OCI-LY7 (cell line): Measurements from ENCODE around the gene JMJD4. TPM values are rescaled to one million over a fixed set of nuclear protein-coding genes. Genes with fewer than 3 reads are reported as not detected.
A peak's percentile ranks its signal among the peaks of the same experiment; 100 is the strongest.

Source experiments
- BruUV-seq: library from RNA; stranded (reverse); fragments of 400-500 nt; replicated peaks from 2 replicates; lab custom pipeline; 2021; lab: Mats Ljungman, UMichigan
- CTCF ChIA-PET: fragments of 300-600 bp; sonication (Branson Sonifier 250); formaldehyde crosslinking; loops from one replicate; lab custom pipeline; 2022; ENCODE audit warnings: antibody characterized with exemption; ENCODE audit not compliant: unreplicated experiment; lab: Charles Lee
- POLR2A ChIA-PET: fragments of 300-600 bp; sonication (Branson Sonifier 250); formaldehyde crosslinking; loops from one replicate; lab custom pipeline; 2022; ENCODE audit warnings: antibody characterized with exemption; lab: Charles Lee
- DNase-seq: peaks from one replicate; pipeline ENCODE4 v3.0.0-alpha.2; 2015; ENCODE audit warnings: low spot score
- H2AFZ ChIP-seq: fragments of 200-600 bp; sonication (generic), shearing (Covaris generic); 2 replicates; pipeline ENCODE4 v1.6.1; 2014; ENCODE audit warnings: mild to moderate bottlenecking, antibody characterized with exemption, low read length, moderate library complexity
- H3K27ac ChIP-seq: fragments of 200-600 bp; sonication (generic); 2 replicates; pipeline ENCODE4 v1.5.1; 2014; ENCODE audit warnings: mixed run types, low read depth, mild to moderate bottlenecking, moderate library complexity, low read length, inconsistent platforms; ENCODE audit not compliant: poor library complexity, severe bottlenecking
- H3K36me3 ChIP-seq: fragments of 200-600 bp; sonication (generic); 2 replicates; pipeline ENCODE4 v1.6.1; 2014; ENCODE audit warnings: mild to moderate bottlenecking, antibody characterized with exemption, low read length, moderate library complexity, mixed read lengths; ENCODE audit not compliant: insufficient read depth
- H3K4me1 ChIP-seq: fragments of 200-600 bp; sonication (generic); 2 replicates; pipeline ENCODE4 v1.5.1; 2014; ENCODE audit warnings: mild to moderate bottlenecking, low read length; ENCODE audit not compliant: insufficient read depth, poor library complexity, severe bottlenecking
- H3K4me2 ChIP-seq: fragments of 200-600 bp; sonication (generic); 2 replicates; pipeline ENCODE4 v1.6.1; 2014; ENCODE audit warnings: mild to moderate bottlenecking, low read length
- H3K4me3 ChIP-seq: fragments of 200-600 bp; sonication (generic); 2 replicates; pipeline ENCODE4 v1.5.1; 2014; ENCODE audit warnings: mild to moderate bottlenecking, low read depth, low read length; ENCODE audit not compliant: poor library complexity, severe bottlenecking
- H3K79me2 ChIP-seq: fragments of 200-600 bp; sonication (generic); 2 replicates; pipeline ENCODE4 v1.6.1; 2016; ENCODE audit warnings: low read depth, mild to moderate bottlenecking, low read length, moderate library complexity, mixed read lengths; ENCODE audit not compliant: insufficient read depth
- H3K9me2 ChIP-seq: fragments of 200-600 bp; sonication (generic); 2 replicates; pipeline ENCODE4 v1.6.1; 2016; ENCODE audit warnings: mild to moderate bottlenecking, low read length, mixed read lengths; ENCODE audit not compliant: insufficient read depth
- H3K9me3 ChIP-seq: fragments of 200-600 bp; sonication (generic); 2 replicates; pipeline ENCODE4 v1.6.1; 2014; ENCODE audit warnings: mild to moderate bottlenecking, mixed run types, low read length, mixed read lengths
- H4K20me1 ChIP-seq: fragments of 200-600 bp; sonication (generic); 2 replicates; pipeline ENCODE4 v1.6.1; 2014; ENCODE audit warnings: mild to moderate bottlenecking, antibody characterized with exemption, low read length, moderate library complexity, mixed read lengths; ENCODE audit not compliant: insufficient read depth
- EZH2phosphoT487 ChIP-seq: fragments of 200-600 bp; sonication (generic); IDR thresholded peaks from 2 replicates; pipeline ENCODE4 v1.6.1; 2018; ENCODE audit warnings: low read depth, borderline replicate concordance, mild to moderate bottlenecking, mixed run types, antibody characterized with exemption, low read length, moderate library complexity, mixed read lengths
- intact Hi-C: fragments of 100-400 bp; cut with micrococcal nuclease; formaldehyde crosslinking; loops from one replicate; pipeline ENCODE4 v1.10.0; 2022; ENCODE audit not compliant: unreplicated experiment
- total RNA-seq, 2 experiments: library from RNA; depleted of rRNA in 1 of 2; stranded (reverse); fragments of >200 nt in 1 of 2; shearing (Covaris generic) in 1 of 2; gene quantifications; 2 replicates each; pipeline ENCODE4 v1.2.3, GENCODE V29; 2014 to 2022
- TF ChIP-seq, protein P1 (sequence below): fragments of 200-600 bp; sonication (generic); conservative IDR thresholded peaks from 2 replicates; pipeline ENCODE4 v1.5.1; 2014; ENCODE audit warnings: mild to moderate bottlenecking, antibody characterized with exemption, low read length, moderate library complexity, mixed read lengths

JMJD4 gene
- total RNA-seq, 2 experiments from 2014 or later, result 27.8 to 41.8 TPM

DNA sequence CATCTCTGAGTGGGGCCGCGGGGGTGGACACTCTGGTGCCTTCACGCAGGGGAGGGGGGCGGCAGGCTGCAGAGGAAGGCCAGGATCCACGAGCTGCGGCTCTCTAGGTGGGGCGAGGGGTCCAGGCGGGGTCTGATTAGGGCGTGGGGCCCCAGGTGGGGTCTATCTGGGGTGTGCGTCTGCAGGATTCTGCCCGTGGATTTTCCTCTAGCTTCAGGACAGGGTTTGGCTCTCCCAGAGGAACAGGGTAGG lies 6.3 kb downstream of the JMJD4 start:
- H3K79me2 ChIP-seq, result peaks cover 2% of the 10 kb centered on the region
- CTCF ChIA-PET, result no interaction called here
- POLR2A ChIA-PET, result no interaction called here

DNA sequence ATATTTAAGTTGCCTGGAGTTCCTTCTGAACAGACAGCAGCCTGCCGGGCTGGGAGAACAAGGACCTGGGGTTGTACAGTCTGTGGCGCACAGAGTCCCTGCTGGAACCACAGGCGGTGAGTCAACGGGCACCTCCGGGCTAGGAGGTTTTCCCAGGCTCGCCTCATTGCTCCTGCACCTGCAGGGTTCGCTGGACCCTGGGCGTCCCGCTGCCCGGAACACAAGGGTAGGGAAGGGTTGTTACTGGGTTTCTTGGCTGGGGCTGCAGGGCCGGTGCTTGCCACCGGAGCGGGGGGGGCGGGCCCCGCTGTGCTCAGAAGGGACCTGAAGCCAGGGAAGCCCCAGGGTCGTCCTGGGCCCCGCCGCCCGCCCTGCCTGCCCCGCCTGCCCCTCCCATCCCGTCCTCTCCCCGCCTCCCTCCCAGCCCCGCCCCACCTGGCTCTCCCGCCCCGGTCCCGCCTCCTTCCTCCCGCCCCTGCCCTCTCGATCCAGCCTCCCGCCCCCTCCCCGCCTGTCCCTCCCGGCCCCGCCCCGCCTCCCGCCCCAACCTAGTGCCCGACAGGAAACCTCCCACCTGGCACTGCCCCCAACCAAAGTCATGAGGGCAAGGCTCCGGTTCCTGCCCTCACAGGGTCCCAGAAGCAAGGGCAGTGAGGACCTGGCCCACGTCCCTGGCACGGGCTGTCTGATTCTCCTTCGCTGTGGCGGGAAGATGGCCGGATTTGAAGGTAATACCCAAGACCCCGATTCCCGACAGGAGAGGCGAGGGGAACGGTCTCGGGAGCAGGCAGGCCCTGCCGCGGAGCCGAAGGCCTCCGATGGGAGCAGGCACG lies 6.8 kb downstream of the JMJD4 start:
- no peaks in the 10 kb centered on the region for H3K9me3 ChIP-seq
- no peak overlapping the region for H2AFZ ChIP-seq
- peak overlapping the region; percentile 80 for H3K4me2 ChIP-seq
- no peaks in the 10 kb centered on the region for H4K20me1 ChIP-seq
- POLR2A ChIA-PET, result no interaction called here
- peak overlapping the region; percentile 10 for H3K27ac ChIP-seq
- peaks cover 31% of the 10 kb centered on the region for H3K4me1 ChIP-seq
- no peak for TF ChIP-seq EZH2phosphoT487
- TF ChIP-seq, protein P1, sequence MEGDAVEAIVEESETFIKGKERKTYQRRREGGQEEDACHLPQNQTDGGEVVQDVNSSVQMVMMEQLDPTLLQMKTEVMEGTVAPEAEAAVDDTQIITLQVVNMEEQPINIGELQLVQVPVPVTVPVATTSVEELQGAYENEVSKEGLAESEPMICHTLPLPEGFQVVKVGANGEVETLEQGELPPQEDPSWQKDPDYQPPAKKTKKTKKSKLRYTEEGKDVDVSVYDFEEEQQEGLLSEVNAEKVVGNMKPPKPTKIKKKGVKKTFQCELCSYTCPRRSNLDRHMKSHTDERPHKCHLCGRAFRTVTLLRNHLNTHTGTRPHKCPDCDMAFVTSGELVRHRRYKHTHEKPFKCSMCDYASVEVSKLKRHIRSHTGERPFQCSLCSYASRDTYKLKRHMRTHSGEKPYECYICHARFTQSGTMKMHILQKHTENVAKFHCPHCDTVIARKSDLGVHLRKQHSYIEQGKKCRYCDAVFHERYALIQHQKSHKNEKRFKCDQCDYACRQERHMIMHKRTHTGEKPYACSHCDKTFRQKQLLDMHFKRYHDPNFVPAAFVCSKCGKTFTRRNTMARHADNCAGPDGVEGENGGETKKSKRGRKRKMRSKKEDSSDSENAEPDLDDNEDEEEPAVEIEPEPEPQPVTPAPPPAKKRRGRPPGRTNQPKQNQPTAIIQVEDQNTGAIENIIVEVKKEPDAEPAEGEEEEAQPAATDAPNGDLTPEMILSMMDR, result no peak
- no TSS peak for BruUV-seq
- peak overlapping the region; percentile 69 for H3K4me3 ChIP-seq
- intact Hi-C loops, result loop anchor here (5.0 kb wide), 3 partner anchors 59 to 246 kb away; partner anchors contain the start of gene ZNF678
- no peaks in the 10 kb centered on the region for H3K79me2 ChIP-seq
- DNase-seq, result peak; percentile 79
- CTCF ChIA-PET, result no interaction called here
- peaks cover 23% of the 10 kb centered on the region for H3K36me3 ChIP-seq
- no peaks in the 10 kb centered on the region for H3K9me2 ChIP-seq

More for the DNA sequence above, 6.3 kb downstream of the JMJD4 start:
- peaks cover 35% of the 10 kb centered on the region for H3K4me1 ChIP-seq
- H3K4me3 ChIP-seq, result peak overlapping the region; percentile 69
- peaks cover 4% of the 10 kb centered on the region; the same call in 1 of the 2 replicates for H4K20me1 ChIP-seq
- intact Hi-C loops, result loop anchor here (5.0 kb wide), 3 partner anchors 58 to 247 kb away; partner anchors contain the start of gene ZNF678
- no peaks in the 10 kb centered on the region for H3K9me2 ChIP-seq
- no TSS peak for BruUV-seq
- H2AFZ ChIP-seq, result no peak overlapping the region
- DNase-seq, result no peak
- peak overlapping the region; percentile 10 for H3K27ac ChIP-seq
- peak overlapping the region; percentile 80 for H3K4me2 ChIP-seq
- TF ChIP-seq, protein P1, result no peak
- no peak for TF ChIP-seq EZH2phosphoT487
- peaks cover 24% of the 10 kb centered on the region for H3K36me3 ChIP-seq
- no peaks in the 10 kb centered on the region for H3K9me3 ChIP-seq
